Measurements from ENCODE around the gene HSPA2.
"Not testable (repeated sequence)": the region's sequence is repeated elsewhere in the genome, so short reads cannot be mapped to it uniquely, and the experiment has no call there.

Gene HSPA2

GRCh38 chr14:64562436-64562835, 21.9 kb downstream of the HSPA2 start:
- DNase-seq (ENCODE audit: low spot score), result no peak

GRCh38 chr14:64563696-64564095, 23.2 kb downstream of the HSPA2 start:
- DNase-seq (ENCODE audit: low spot score), result no peak

GRCh38 chr14:64566651-64567122, 26.1 kb downstream of the HSPA2 start:
- DNase-seq (ENCODE audit: low spot score), result no peak

GRCh38 chr14:64569138-64569631, 28.6 kb downstream of the HSPA2 start:
- no peak for DNase-seq (ENCODE audit: low spot score)

GRCh38 chr14:64569646-64570045, 29.1 kb downstream of the HSPA2 start:
- not testable (repeated sequence) for DNase-seq (ENCODE audit: low spot score)

GRCh38 chr14:64572386-64573104, 32.0 kb downstream of the HSPA2 start:
- DNase-seq (ENCODE audit: low spot score), result no peak

- no peak for DNase-seq (ENCODE audit: low spot score)
Measured at GRCh38 chr14:64573109-64573508, 32.6 kb downstream of the HSPA2 start.

GRCh38 chr14:64574371-64575107, 34.0 kb downstream of the HSPA2 start:
- no peak for DNase-seq (ENCODE audit: low spot score)

GRCh38 chr14:64577211-64577610, 36.7 kb downstream of the HSPA2 start:
- no peak for DNase-seq (ENCODE audit: low spot score)

GRCh38 chr14:64580467-64580866, 39.9 kb downstream of the HSPA2 start:
- no peak for DNase-seq (ENCODE audit: low spot score)

- DNase-seq (ENCODE audit: low spot score), result no peak
Measured at GRCh38 chr14:64581363-64581762, 40.8 kb downstream of the HSPA2 start.

- DNase-seq (ENCODE audit: low spot score), result no peak
Measured at GRCh38 chr14:64581817-64582216, 41.3 kb downstream of the HSPA2 start.

GRCh38 chr14:64584190-64584589, 43.6 kb downstream of the HSPA2 start:
- no peak for DNase-seq (ENCODE audit: low spot score)

GRCh38 chr14:64591809-64592208, 51.3 kb downstream of the HSPA2 start:
- DNase-seq (ENCODE audit: low spot score), result no peak
